GM12878 (cell line): ENCODE results near the gene RERE.

ENCODE experiments used
- ETV6 ChIP-seq, 2 experiments: fragments of 450-650 bp in 1 of 2; IDR thresholded peaks in 1 of 2; conservative IDR thresholded peaks in 1 of 2; 2 replicates each; pipeline ENCODE4 v1.6.1; 2014; ENCODE audit warnings: antibody characterized with exemption in 1 of 2, borderline replicate concordance in 1 of 2, low read depth in 1 of 2, mild to moderate bottlenecking in 1 of 2, moderate library complexity in 1 of 2
- SPI1 ChIP-seq: IDR thresholded peaks from 2 replicates; pipeline ENCODE4 v1.6.1; 2011; ENCODE audit warnings: low read depth, mild to moderate bottlenecking, low read length, moderate library complexity, borderline replicate concordance; ENCODE audit not compliant: insufficient read depth
- TAF1 ChIP-seq: IDR thresholded peaks from 2 replicates; pipeline ENCODE4 v1.6.1; 2011; ENCODE audit warnings: mild to moderate bottlenecking, low read depth, low read length, borderline replicate concordance
- TF ChIP-seq, protein P1 (sequence below): fragments of 450-650 bp; formaldehyde crosslinking; IDR thresholded peaks from 2 replicates; pipeline ENCODE4 v1.4.0; 2020; ENCODE audit warnings: mild to moderate bottlenecking, moderate library complexity
- TF ChIP-seq, protein P2 (sequence below), 3 experiments: IDR thresholded peaks in 2 of 3; conservative IDR thresholded peaks in 1 of 3; 2 replicates each; pipeline ENCODE4 v1.5.1; 2011; ENCODE audit warnings: low read depth in 3 of 3, low read length in 3 of 3, mild to moderate bottlenecking in 3 of 3, control low read depth in 2 of 3, moderate library complexity in 2 of 3, inconsistent platforms in 1 of 3, mixed read lengths in 1 of 3; ENCODE audit not compliant: control insufficient read depth in 2 of 3, insufficient read depth in 1 of 3; ENCODE audit errors: extremely low read depth in 1 of 3

- no peak for TF ChIP-seq TAF1
- no peak for TF ChIP-seq ETV6 (conservative IDR thresholded peaks at IDR 0.05 in 1 of 2, IDR thresholded peaks at IDR 0.05 in 1 of 2; ENCODE audit: borderline replicate concordance in 1 of 2, low read depth in 1 of 2)
- TF ChIP-seq, protein P1, sequence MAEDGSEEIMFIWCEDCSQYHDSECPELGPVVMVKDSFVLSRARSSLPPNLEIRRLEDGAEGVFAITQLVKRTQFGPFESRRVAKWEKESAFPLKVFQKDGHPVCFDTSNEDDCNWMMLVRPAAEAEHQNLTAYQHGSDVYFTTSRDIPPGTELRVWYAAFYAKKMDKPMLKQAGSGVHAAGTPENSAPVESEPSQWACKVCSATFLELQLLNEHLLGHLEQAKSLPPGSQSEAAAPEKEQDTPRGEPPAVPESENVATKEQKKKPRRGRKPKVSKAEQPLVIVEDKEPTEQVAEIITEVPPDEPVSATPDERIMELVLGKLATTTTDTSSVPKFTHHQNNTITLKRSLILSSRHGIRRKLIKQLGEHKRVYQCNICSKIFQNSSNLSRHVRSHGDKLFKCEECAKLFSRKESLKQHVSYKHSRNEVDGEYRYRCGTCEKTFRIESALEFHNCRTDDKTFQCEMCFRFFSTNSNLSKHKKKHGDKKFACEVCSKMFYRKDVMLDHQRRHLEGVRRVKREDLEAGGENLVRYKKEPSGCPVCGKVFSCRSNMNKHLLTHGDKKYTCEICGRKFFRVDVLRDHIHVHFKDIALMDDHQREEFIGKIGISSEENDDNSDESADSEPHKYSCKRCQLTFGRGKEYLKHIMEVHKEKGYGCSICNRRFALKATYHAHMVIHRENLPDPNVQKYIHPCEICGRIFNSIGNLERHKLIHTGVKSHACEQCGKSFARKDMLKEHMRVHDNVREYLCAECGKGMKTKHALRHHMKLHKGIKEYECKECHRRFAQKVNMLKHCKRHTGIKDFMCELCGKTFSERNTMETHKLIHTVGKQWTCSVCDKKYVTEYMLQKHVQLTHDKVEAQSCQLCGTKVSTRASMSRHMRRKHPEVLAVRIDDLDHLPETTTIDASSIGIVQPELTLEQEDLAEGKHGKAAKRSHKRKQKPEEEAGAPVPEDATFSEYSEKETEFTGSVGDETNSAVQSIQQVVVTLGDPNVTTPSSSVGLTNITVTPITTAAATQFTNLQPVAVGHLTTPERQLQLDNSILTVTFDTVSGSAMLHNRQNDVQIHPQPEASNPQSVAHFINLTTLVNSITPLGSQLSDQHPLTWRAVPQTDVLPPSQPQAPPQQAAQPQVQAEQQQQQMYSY (CRISPR knock-in tag) = no peak
- TF ChIP-seq SPI1 = no peak
- TF ChIP-seq, protein P2, sequence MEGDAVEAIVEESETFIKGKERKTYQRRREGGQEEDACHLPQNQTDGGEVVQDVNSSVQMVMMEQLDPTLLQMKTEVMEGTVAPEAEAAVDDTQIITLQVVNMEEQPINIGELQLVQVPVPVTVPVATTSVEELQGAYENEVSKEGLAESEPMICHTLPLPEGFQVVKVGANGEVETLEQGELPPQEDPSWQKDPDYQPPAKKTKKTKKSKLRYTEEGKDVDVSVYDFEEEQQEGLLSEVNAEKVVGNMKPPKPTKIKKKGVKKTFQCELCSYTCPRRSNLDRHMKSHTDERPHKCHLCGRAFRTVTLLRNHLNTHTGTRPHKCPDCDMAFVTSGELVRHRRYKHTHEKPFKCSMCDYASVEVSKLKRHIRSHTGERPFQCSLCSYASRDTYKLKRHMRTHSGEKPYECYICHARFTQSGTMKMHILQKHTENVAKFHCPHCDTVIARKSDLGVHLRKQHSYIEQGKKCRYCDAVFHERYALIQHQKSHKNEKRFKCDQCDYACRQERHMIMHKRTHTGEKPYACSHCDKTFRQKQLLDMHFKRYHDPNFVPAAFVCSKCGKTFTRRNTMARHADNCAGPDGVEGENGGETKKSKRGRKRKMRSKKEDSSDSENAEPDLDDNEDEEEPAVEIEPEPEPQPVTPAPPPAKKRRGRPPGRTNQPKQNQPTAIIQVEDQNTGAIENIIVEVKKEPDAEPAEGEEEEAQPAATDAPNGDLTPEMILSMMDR (IDR thresholded peaks at IDR 0.05 in 2 of 3, conservative IDR thresholded peaks at IDR 0.05 in 1 of 3; ENCODE audit: control insufficient read depth in 2 of 3, extremely low read depth in 1 of 3, insufficient read depth in 1 of 3, low read depth in 3 of 3, low read length in 3 of 3) = no peak
Measured at GRCh38 chr1:8860738-8861516, 43.5 kb upstream of the RERE start.
